Fibroblast of lung (primary cell): ENCODE measurements around the gene PGM5. TPM values are rescaled to one million over a fixed set of nuclear protein-coding genes. Genes with fewer than 3 reads are reported as not detected.

Source experiments
- DNase-seq, 2 donors: peaks; one replicate each; pipeline versions ENCODE4 v3.0.0 to v3.0.0-alpha.2; 2010; ENCODE audit warnings: low read depth in 2 of 2
- H2AFZ ChIP-seq: 2 replicates; pipeline ENCODE4 v1.5.1; 2012; ENCODE audit warnings: low read length, control low read depth, inconsistent platforms
- H3K27ac ChIP-seq: 2 replicates; pipeline ENCODE4 v1.5.1; 2011; ENCODE audit warnings: low read length, control low read depth; ENCODE audit not compliant: insufficient read depth
- H3K27me3 ChIP-seq: 2 replicates; pipeline ENCODE4 v1.5.1; 2011; ENCODE audit warnings: mild to moderate bottlenecking, low read length; ENCODE audit not compliant: control insufficient read depth, insufficient read depth
- H3K36me3 ChIP-seq: 2 replicates; pipeline ENCODE4 v1.5.1; 2011; ENCODE audit warnings: low read length; ENCODE audit not compliant: control insufficient read depth, insufficient read depth
- H3K4me1 ChIP-seq: 2 replicates; pipeline ENCODE4 v1.5.1; 2011; ENCODE audit warnings: low read length; ENCODE audit not compliant: control insufficient read depth, insufficient read depth; ENCODE audit errors: extremely low read depth
- H3K4me2 ChIP-seq: 2 replicates; pipeline ENCODE4 v1.5.1; 2011; ENCODE audit warnings: low read length, control low read depth; ENCODE audit not compliant: insufficient read depth; ENCODE audit errors: extremely low read depth
- H3K4me3 ChIP-seq, 4 experiments: fragments of 200-600 bp in 1 of 4; sonication (generic) in 1 of 4; replicated peaks in 1 of 4; 2 replicates each; pipeline ENCODE4 v1.5.1; 2011 to 2016; ENCODE audit warnings: low read length in 4 of 4, low read depth in 3 of 4, mild to moderate bottlenecking in 3 of 4, control low read depth in 2 of 4, inconsistent platforms in 1 of 4, mixed read lengths in 1 of 4; ENCODE audit not compliant: insufficient read depth in 1 of 4; ENCODE audit errors: control extremely low read depth in 1 of 4
- H3K79me2 ChIP-seq: 2 replicates; pipeline ENCODE4 v1.5.1; 2012; ENCODE audit warnings: mild to moderate bottlenecking, low read length, inconsistent platforms; ENCODE audit not compliant: control insufficient read depth, insufficient read depth
- H3K9ac ChIP-seq: 2 replicates; pipeline ENCODE4 v1.5.1; 2011; ENCODE audit warnings: mild to moderate bottlenecking, low read length, control low read depth; ENCODE audit not compliant: insufficient read depth
- H3K9me3 ChIP-seq: 2 replicates; pipeline ENCODE4 v1.5.1; 2012; ENCODE audit warnings: low read depth, low read length; ENCODE audit not compliant: control insufficient read depth, insufficient read depth
- H4K20me1 ChIP-seq: 2 replicates; pipeline ENCODE4 v1.5.1; 2011; ENCODE audit warnings: low read length; ENCODE audit not compliant: control insufficient read depth, insufficient read depth; ENCODE audit errors: extremely low read depth
- EZH2 ChIP-seq: IDR thresholded peaks from 2 replicates; pipeline ENCODE4 v1.5.1; 2012; ENCODE audit warnings: low read length, control low read depth, mild to moderate bottlenecking; ENCODE audit errors: missing control alignments
- polyA plus RNA-seq, 2 donors: library from polyadenylated mRNA; depleted of rRNA in 1 of 2; stranded (reverse) in 1 of 2; unstranded in 1 of 2; fragments of >200 nt; gene quantifications; 2 replicates each; pipeline ENCODE4 v1.2.1, GENCODE V29; 2011 to 2012; ENCODE audit warnings: missing spikeins in 1 of 2
- total RNA-seq: library from RNA; depleted of rRNA; stranded (reverse); fragments of >200 nt; gene quantifications from 2 replicates; pipeline ENCODE4 v1.2.1, GENCODE V29; 2014
- TF ChIP-seq, protein P1 (sequence below), 2 donors: IDR thresholded peaks in 1 of 2; conservative IDR thresholded peaks in 1 of 2; 1 replicate in 1 of 2; 2 replicates in 1 of 2; pipeline ENCODE4 v1.5.1; 2011 to 2012; ENCODE audit warnings: low read length in 2 of 2, control low read depth in 1 of 2, inconsistent platforms in 1 of 2, low read depth in 1 of 2, mild to moderate bottlenecking in 1 of 2

The PGM5 gene
- total and polyA plus RNA-seq, 2 donors (not counting 1 experiment from before 2014, with no cell fraction given) = 42.6 to 113 TPM

DNA sequence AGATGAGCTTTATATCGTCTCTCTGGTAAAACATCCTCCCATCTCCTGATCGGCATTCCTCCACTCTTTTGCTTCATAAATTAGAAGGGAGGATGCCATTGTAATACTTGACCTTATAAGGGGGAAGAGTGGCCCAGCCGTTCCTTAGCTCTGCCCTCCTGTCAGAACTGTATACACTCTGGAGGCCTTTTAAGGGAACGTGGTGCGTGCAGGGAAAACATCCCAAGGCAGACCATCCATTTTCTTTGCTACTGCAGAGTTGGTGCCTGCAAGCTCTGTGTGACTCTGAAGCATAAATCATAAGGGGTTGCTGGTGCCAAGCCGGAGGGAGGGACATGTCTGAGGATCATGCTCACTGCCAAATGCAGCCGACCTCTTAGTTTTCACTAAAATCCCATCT is 90.4 kb downstream of the PGM5 start:
- Histone ChIP-seq H2AFZ (no peak overlapping the region), H3K27ac (no peak overlapping the region), H3K4me2 (peak overlapping the region; percentile 60), H3K4me1 (no peaks in the 10 kb centered on the region), H4K20me1 (no peaks in the 10 kb centered on the region), H3K9me3 (no peaks in the 10 kb centered on the region), H3K4me3 (peak overlapping the region in 1 of 4 experiments; percentile 8), H3K27me3 (no peaks in the 10 kb centered on the region), H3K36me3 (no peaks in the 10 kb centered on the region), H3K79me2 (no peaks in the 10 kb centered on the region), H3K9ac (no peak overlapping the region)
- TF ChIP-seq EZH2 = no peak
- TF ChIP-seq, protein P1, sequence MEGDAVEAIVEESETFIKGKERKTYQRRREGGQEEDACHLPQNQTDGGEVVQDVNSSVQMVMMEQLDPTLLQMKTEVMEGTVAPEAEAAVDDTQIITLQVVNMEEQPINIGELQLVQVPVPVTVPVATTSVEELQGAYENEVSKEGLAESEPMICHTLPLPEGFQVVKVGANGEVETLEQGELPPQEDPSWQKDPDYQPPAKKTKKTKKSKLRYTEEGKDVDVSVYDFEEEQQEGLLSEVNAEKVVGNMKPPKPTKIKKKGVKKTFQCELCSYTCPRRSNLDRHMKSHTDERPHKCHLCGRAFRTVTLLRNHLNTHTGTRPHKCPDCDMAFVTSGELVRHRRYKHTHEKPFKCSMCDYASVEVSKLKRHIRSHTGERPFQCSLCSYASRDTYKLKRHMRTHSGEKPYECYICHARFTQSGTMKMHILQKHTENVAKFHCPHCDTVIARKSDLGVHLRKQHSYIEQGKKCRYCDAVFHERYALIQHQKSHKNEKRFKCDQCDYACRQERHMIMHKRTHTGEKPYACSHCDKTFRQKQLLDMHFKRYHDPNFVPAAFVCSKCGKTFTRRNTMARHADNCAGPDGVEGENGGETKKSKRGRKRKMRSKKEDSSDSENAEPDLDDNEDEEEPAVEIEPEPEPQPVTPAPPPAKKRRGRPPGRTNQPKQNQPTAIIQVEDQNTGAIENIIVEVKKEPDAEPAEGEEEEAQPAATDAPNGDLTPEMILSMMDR (conservative IDR thresholded peaks at IDR 0.05 in 1 of 2, IDR thresholded peaks at IDR 0.05 in 1 of 2; ENCODE audit: low read depth in 1 of 2, low read length in 2 of 2) = no peak
- peak in 1 of 2 donors; percentile 86 for DNase-seq

DNA sequence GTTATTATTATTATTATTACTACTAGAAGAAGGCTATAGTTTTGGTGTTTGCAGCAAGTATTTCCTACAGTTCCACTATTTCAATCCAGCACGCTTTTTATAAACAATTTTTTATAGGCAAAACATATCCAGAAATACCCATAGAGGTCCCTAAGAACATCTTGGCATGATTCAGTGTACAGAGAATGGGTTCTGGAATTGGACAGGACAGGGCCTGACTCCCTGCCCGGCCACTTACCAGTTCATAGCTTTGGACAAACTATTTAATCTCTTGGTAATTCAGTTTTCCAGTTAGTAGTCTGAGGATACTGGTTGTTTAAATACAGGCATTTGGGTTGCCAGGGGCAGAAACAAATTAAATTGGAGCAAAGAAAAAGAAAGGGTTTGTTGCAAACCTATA is 91.2 kb downstream of the PGM5 start:
- TF ChIP-seq, protein P1 (conservative IDR thresholded peaks at IDR 0.05 in 1 of 2, IDR thresholded peaks at IDR 0.05 in 1 of 2; ENCODE audit: low read depth in 1 of 2, low read length in 2 of 2) = no peak
- no peak for TF ChIP-seq EZH2
- DNase-seq = no peak
- Histone ChIP-seq H3K27ac (no peak overlapping the region), H3K4me2 (no peak overlapping the region), H3K4me3 (no peak overlapping the region), H3K4me1 (no peaks in the 10 kb centered on the region), H3K27me3 (no peaks in the 10 kb centered on the region), H2AFZ (no peak overlapping the region), H3K9me3 (no peaks in the 10 kb centered on the region), H3K9ac (no peak overlapping the region), H4K20me1 (no peaks in the 10 kb centered on the region), H3K79me2 (no peaks in the 10 kb centered on the region), H3K36me3 (no peaks in the 10 kb centered on the region)

DNA sequence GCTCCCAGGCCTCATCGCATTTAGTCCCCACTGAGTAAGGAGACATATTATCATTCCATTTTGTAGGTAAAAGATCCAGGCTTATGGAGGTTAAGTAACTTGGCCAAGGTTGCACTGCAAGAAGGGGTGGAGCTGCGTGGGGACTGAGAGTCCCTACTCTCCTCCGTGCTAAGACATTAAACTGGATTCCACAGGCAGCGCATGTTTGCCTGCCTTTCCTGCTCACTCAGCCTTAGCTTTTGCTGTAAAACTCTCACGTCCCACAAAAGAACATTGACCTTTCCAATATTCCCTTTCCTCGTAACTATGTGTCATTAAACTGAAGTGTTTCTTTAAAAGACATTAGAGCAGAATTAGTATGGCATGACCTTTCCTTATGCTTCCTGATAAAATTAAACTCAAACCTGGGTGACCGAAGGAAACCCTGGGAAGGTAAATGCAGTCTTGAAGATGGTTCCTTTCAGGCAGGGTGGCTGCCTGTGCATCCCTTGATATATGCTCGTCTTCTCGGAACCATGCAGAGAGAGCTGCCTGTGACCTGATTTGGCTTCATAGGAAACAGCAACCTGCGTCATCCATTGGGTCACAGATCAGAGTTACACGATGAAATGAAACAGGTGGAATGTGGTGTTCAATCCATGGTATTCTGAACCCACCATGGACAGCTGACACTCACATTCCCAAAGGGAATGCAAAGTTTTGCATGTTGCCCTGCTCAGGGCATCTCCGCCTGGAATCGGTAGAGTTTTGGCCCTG is 98.3 kb downstream of the PGM5 start:
- H4K20me1 ChIP-seq = no peaks in the 10 kb centered on the region
- TF ChIP-seq, protein P1 (conservative IDR thresholded peaks at IDR 0.05 in 1 of 2, IDR thresholded peaks at IDR 0.05 in 1 of 2; ENCODE audit: low read depth in 1 of 2, low read length in 2 of 2) = no peak
- TF ChIP-seq EZH2 = no peak
- H3K79me2 ChIP-seq = no peaks in the 10 kb centered on the region
- no peak overlapping the region for H3K27ac ChIP-seq
- H3K27me3 ChIP-seq = no peaks in the 10 kb centered on the region
- no peak overlapping the region for H3K4me3 ChIP-seq
- H3K9ac ChIP-seq = no peak overlapping the region
- H3K9me3 ChIP-seq = no peaks in the 10 kb centered on the region
- no peak overlapping the region for H3K4me2 ChIP-seq
- DNase-seq = no peak
- no peak overlapping the region for H2AFZ ChIP-seq
- no peaks in the 10 kb centered on the region for H3K4me1 ChIP-seq
- no peaks in the 10 kb centered on the region for H3K36me3 ChIP-seq
